Measurements from ENCODE around the gene CDC16.
A peak's percentile ranks its signal among the peaks of the same experiment; 100 is the strongest.

DNA sequence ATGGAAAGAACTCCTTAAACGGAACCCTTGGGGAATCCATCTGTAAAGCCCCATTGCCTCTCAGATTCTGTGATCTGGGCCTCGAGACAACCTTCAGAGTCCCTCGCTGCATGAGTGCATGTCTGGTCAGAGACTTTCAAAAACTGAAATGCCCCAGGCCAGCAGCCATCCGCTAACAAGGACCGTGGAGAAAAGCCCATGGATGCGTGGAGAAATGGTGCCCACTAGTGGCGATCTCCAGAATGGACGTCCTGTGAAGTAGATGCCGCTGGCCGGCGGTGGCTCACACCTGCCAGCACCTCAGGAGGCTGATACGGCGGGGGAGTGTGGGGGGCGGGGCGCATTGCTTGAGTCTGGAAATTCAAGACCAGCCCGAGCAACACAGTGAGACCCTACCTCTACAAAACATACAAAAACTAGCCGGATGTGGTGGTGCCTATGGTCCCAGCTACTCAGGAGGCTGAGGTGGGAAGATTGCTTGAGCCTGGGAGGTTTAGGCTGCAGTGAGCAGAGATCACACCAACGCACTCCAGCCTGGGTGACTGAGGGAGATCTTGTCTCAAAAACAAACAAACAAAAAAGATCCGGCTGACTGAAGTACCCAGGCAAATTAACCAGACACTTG lies 7.9 kb upstream of the CDC16 start:
- TF ChIP-seq, protein P1, sequence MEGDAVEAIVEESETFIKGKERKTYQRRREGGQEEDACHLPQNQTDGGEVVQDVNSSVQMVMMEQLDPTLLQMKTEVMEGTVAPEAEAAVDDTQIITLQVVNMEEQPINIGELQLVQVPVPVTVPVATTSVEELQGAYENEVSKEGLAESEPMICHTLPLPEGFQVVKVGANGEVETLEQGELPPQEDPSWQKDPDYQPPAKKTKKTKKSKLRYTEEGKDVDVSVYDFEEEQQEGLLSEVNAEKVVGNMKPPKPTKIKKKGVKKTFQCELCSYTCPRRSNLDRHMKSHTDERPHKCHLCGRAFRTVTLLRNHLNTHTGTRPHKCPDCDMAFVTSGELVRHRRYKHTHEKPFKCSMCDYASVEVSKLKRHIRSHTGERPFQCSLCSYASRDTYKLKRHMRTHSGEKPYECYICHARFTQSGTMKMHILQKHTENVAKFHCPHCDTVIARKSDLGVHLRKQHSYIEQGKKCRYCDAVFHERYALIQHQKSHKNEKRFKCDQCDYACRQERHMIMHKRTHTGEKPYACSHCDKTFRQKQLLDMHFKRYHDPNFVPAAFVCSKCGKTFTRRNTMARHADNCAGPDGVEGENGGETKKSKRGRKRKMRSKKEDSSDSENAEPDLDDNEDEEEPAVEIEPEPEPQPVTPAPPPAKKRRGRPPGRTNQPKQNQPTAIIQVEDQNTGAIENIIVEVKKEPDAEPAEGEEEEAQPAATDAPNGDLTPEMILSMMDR (IDR thresholded peaks at IDR 0.05; ENCODE audit: low read length), result peak; percentile 96
- TF ChIP-seq EZH2 (IDR thresholded peaks at IDR 0.05; ENCODE audit: borderline replicate concordance, low read length), result no peak
